Stomach smooth muscle (tissue), 2 donors: ENCODE measurements around the gene CNDP1.

ENCODE experiments used
- H3K27ac ChIP-seq: one replicate; pipeline ENCODE4 v1.7.0; 2013; ENCODE audit warnings: mild to moderate bottlenecking, low read length, inconsistent platforms
- H3K27me3 ChIP-seq, 2 donors: one replicate each; pipeline ENCODE4 v1.7.0; 2013; ENCODE audit warnings: low read length in 2 of 2; ENCODE audit not compliant: insufficient read depth in 2 of 2, control insufficient read depth in 1 of 2
- H3K36me3 ChIP-seq, 2 donors: one replicate each; pipeline ENCODE4 v1.7.0; 2013; ENCODE audit warnings: low read length in 2 of 2; ENCODE audit not compliant: control insufficient read depth in 2 of 2, insufficient read depth in 2 of 2
- H3K4me1 ChIP-seq: one replicate; pipeline ENCODE4 v1.7.0; 2013; ENCODE audit warnings: low read length; ENCODE audit not compliant: control insufficient read depth, insufficient read depth
- H3K4me3 ChIP-seq, 2 donors: one replicate each; pipeline ENCODE4 v1.7.0; 2013; ENCODE audit warnings: low read length in 2 of 2
- H3K9ac ChIP-seq, 2 donors: one replicate each; pipeline ENCODE4 v1.7.0; 2013; ENCODE audit warnings: low read length in 2 of 2, mild to moderate bottlenecking in 1 of 2
- H3K9me3 ChIP-seq, 2 donors: one replicate each; pipeline ENCODE4 v1.7.0; 2013; ENCODE audit warnings: low read length in 2 of 2; ENCODE audit not compliant: control insufficient read depth in 2 of 2
- donor health status: healthy.
- donor health status: Pancreatic carcinoma.

The CNDP1 gene

GRCh38 chr18:74610051-74610615, 75.8 kb downstream of the CNDP1 start:
- no peaks in the 10 kb centered on the region for H3K9me3 ChIP-seq
- H3K4me3 ChIP-seq, result no peak overlapping the region
- no peak overlapping the region for H3K27ac ChIP-seq
- no peaks in the 10 kb centered on the region for H3K36me3 ChIP-seq
- no peak overlapping the region for H3K9ac ChIP-seq
- H3K4me1 ChIP-seq, result peaks cover 2% of the 10 kb centered on the region
- no peaks in the 10 kb centered on the region for H3K27me3 ChIP-seq

- no peaks in the 10 kb centered on the region for H3K36me3 ChIP-seq
- H3K9me3 ChIP-seq, result no peaks in the 10 kb centered on the region
- H3K9ac ChIP-seq, result no peak overlapping the region
- no peak overlapping the region for H3K4me3 ChIP-seq
- H3K27ac ChIP-seq, result no peak overlapping the region
- no peaks in the 10 kb centered on the region for H3K27me3 ChIP-seq
- H3K4me1 ChIP-seq, result no peaks in the 10 kb centered on the region
Measured at GRCh38 chr18:74610860-74611259, 76.6 kb downstream of the CNDP1 start.

GRCh38 chr18:74611765-74612164, 77.5 kb downstream of the CNDP1 start:
- Histone ChIP-seq H3K36me3 (peaks cover 0 to 1% of the 10 kb centered on the region in 2 donors), H3K27me3 (no peaks in the 10 kb centered on the region), H3K4me1 (no peaks in the 10 kb centered on the region), H3K9ac (no peak overlapping the region), H3K9me3 (no peaks in the 10 kb centered on the region), H3K27ac (no peak overlapping the region), H3K4me3 (no peak overlapping the region)

GRCh38 chr18:74613381-74613780, 79.1 kb downstream of the CNDP1 start:
- Histone ChIP-seq H3K9ac (no peak overlapping the region), H3K4me3 (no peak overlapping the region), H3K36me3 (peaks cover 0 to 5% of the 10 kb centered on the region in 2 donors), H3K27me3 (no peaks in the 10 kb centered on the region), H3K27ac (no peak overlapping the region), H3K9me3 (no peaks in the 10 kb centered on the region), H3K4me1 (no peaks in the 10 kb centered on the region)

- Histone ChIP-seq H3K36me3 (peaks cover 0 to 5% of the 10 kb centered on the region in 2 donors), H3K27me3 (no peaks in the 10 kb centered on the region), H3K9me3 (no peaks in the 10 kb centered on the region), H3K4me1 (no peaks in the 10 kb centered on the region), H3K9ac (no peak overlapping the region), H3K4me3 (no peak overlapping the region), H3K27ac (no peak overlapping the region)
Measured at GRCh38 chr18:74616494-74616893, 82.2 kb downstream of the CNDP1 start.

GRCh38 chr18:74617486-74617885, 83.2 kb downstream of the CNDP1 start:
- Histone ChIP-seq H3K4me1 (no peaks in the 10 kb centered on the region), H3K9me3 (no peaks in the 10 kb centered on the region), H3K4me3 (no peak overlapping the region)

GRCh38 chr18:74622072-74622471, 87.8 kb downstream of the CNDP1 start:
- peaks cover 0 to under 1% of the 10 kb centered on the region in 2 donors for H3K36me3 ChIP-seq
- H3K9ac ChIP-seq, result no peak overlapping the region
- H3K27me3 ChIP-seq, result no peaks in the 10 kb centered on the region
- no peak overlapping the region for H3K27ac ChIP-seq
- no peaks in the 10 kb centered on the region for H3K4me1 ChIP-seq
- no peaks in the 10 kb centered on the region for H3K9me3 ChIP-seq
- H3K4me3 ChIP-seq, result no peak overlapping the region

More at GRCh38 chr18:74617486-74617885, 83.2 kb downstream of the CNDP1 start:
- no peaks in the 10 kb centered on the region for H3K27me3 ChIP-seq
- H3K9ac ChIP-seq, result no peak overlapping the region
- peaks cover 0 to 5% of the 10 kb centered on the region in 2 donors for H3K36me3 ChIP-seq
- H3K27ac ChIP-seq, result no peak overlapping the region

- H3K4me1 ChIP-seq, result no peaks in the 10 kb centered on the region
- no peaks in the 10 kb centered on the region for H3K27me3 ChIP-seq
- H3K36me3 ChIP-seq, result no peaks in the 10 kb centered on the region
- H3K9ac ChIP-seq, result no peak overlapping the region
- H3K9me3 ChIP-seq, result no peaks in the 10 kb centered on the region
- no peak overlapping the region for H3K4me3 ChIP-seq
- H3K27ac ChIP-seq, result no peak overlapping the region
Measured at GRCh38 chr18:74623047-74623816, 88.9 kb downstream of the CNDP1 start.

- no peak overlapping the region for H3K9ac ChIP-seq
- no peaks in the 10 kb centered on the region for H3K9me3 ChIP-seq
- H3K36me3 ChIP-seq, result no peaks in the 10 kb centered on the region
- no peaks in the 10 kb centered on the region for H3K27me3 ChIP-seq
- no peak overlapping the region for H3K27ac ChIP-seq
- no peak overlapping the region for H3K4me3 ChIP-seq
- H3K4me1 ChIP-seq, result no peaks in the 10 kb centered on the region
Measured at GRCh38 chr18:74624466-74624865, 90.2 kb downstream of the CNDP1 start.

GRCh38 chr18:74625157-74625556, 90.9 kb downstream of the CNDP1 start:
- Histone ChIP-seq H3K9ac (no peak overlapping the region), H3K27ac (no peak overlapping the region), H3K4me1 (no peaks in the 10 kb centered on the region), H3K9me3 (no peaks in the 10 kb centered on the region), H3K27me3 (no peaks in the 10 kb centered on the region), H3K36me3 (no peaks in the 10 kb centered on the region), H3K4me3 (no peak overlapping the region)
